Measurements from ENCODE around the gene CPNE5.

Gene CPNE5

GRCh38 chr6:36857325-36857724, 18.1 kb upstream of the CPNE5 start:
- DNase-seq (ENCODE audit: low read depth), result no peak

GRCh38 chr6:36856277-36856676, 17.0 kb upstream of the CPNE5 start:
- no peak for DNase-seq (ENCODE audit: low read depth)

GRCh38 chr6:36855750-36856149, 16.5 kb upstream of the CPNE5 start:
- no peak for DNase-seq (ENCODE audit: low read depth)

GRCh38 chr6:36853325-36853724, 14.1 kb upstream of the CPNE5 start:
- DNase-seq (ENCODE audit: low read depth), result no peak

GRCh38 chr6:36852481-36853147, 13.4 kb upstream of the CPNE5 start:
- no peak for DNase-seq (ENCODE audit: low read depth)

- no peak for DNase-seq (ENCODE audit: low read depth)
Observed at GRCh38 chr6:36851626-36852025, 12.4 kb upstream of the CPNE5 start.

GRCh38 chr6:36851149-36851614, 11.9 kb upstream of the CPNE5 start:
- DNase-seq (ENCODE audit: low read depth), result no peak

- DNase-seq (ENCODE audit: low read depth), result no peak
Observed at GRCh38 chr6:36850021-36850420, 10.8 kb upstream of the CPNE5 start.

- no peak for DNase-seq (ENCODE audit: low read depth)
Observed at GRCh38 chr6:36848658-36849441, 9.6 kb upstream of the CPNE5 start.

GRCh38 chr6:36847991-36848390, 8.7 kb upstream of the CPNE5 start:
- DNase-seq (ENCODE audit: low read depth), result no peak

- no peak for DNase-seq (ENCODE audit: low read depth)
Observed at GRCh38 chr6:36847152-36847551, 7.9 kb upstream of the CPNE5 start.

GRCh38 chr6:36845233-36845632, 6.0 kb upstream of the CPNE5 start:
- no peak for DNase-seq (ENCODE audit: low read depth)

- DNase-seq (ENCODE audit: low read depth), result no peak
Observed at GRCh38 chr6:36844232-36845170, 5.3 kb upstream of the CPNE5 start.

- DNase-seq (ENCODE audit: low read depth), result no peak
Observed at GRCh38 chr6:36843170-36843569, 3.9 kb upstream of the CPNE5 start.

- no peak for DNase-seq (ENCODE audit: low read depth)
Observed at GRCh38 chr6:36841756-36842155, 2.5 kb upstream of the CPNE5 start.

- DNase-seq (ENCODE audit: low read depth), result no peak
Observed at GRCh38 chr6:36840432-36841403, 1.5 kb upstream of the CPNE5 start.

GRCh38 chr6:36839749-36840431, 646 bp upstream of the CPNE5 start:
- DNase-seq (ENCODE audit: low read depth), result no peak

GRCh38 chr6:36837686-36838085, 1.6 kb downstream of the CPNE5 start:
- no peak for DNase-seq (ENCODE audit: low read depth)

GRCh38 chr6:36837022-36837339, 2.3 kb downstream of the CPNE5 start:
- DNase-seq (ENCODE audit: low read depth), result no peak

- no peak for DNase-seq (ENCODE audit: low read depth)
Observed at GRCh38 chr6:36836111-36837021, 2.9 kb downstream of the CPNE5 start.

Data from T-helper 22 cell (primary cell).